Upper lobe of right lung (tissue), 1 donor: ENCODE data around the gene TRMT10B. TPM values are rescaled to one million over a fixed set of nuclear protein-coding genes. Genes with fewer than 3 reads are reported as not detected.

Experiments
- ATAC-seq: fragments of 200-7000 bp; cut with Tn5 transposase; one replicate; pipeline ENCODE4 v1.9.1; 2020; ENCODE audit warnings: mild to moderate bottlenecking, moderate library complexity
- DNase-seq: peaks from one replicate; pipeline ENCODE4 v3.0.0-alpha.2; 2020
- H3K27ac ChIP-seq: fragments of 200-600 bp; one replicate; pipeline ENCODE4 v1.8.0; 2022
- H3K27me3 ChIP-seq: fragments of 200-600 bp; one replicate; pipeline ENCODE4 v1.8.0; 2022; ENCODE audit warnings: mild to moderate bottlenecking
- H3K36me3 ChIP-seq: fragments of 200-600 bp; one replicate; pipeline ENCODE4 v1.8.0; 2022
- H3K4me1 ChIP-seq: fragments of 200-600 bp; one replicate; pipeline ENCODE4 v1.8.0; 2022
- H3K4me3 ChIP-seq: fragments of 200-600 bp; one replicate; pipeline ENCODE4 v1.8.0; 2022; ENCODE audit warnings: mild to moderate bottlenecking
- H3K9me3 ChIP-seq: fragments of 200-600 bp; one replicate; pipeline ENCODE4 v1.8.0; 2022
- CTCF ChIP-seq: fragments of 200-600 bp; IDR thresholded peaks from one replicate; pipeline ENCODE4 v1.8.0; 2022; ENCODE audit warnings: antibody characterized with exemption
- intact Hi-C: fragments of 100-400 bp; cut with DNase I; formaldehyde crosslinking; loops from one replicate; pipeline ENCODE4 v1.11.0; 2022
- long read RNA-seq: library from polyadenylated mRNA; unstranded; transcript quantifications from one replicate; pipeline ENCODE4 v2.0.0, GENCODE V29; 2021
- total RNA-seq: library from RNA; stranded (reverse); fragmentation: NEBNext Ultra II Directional; extraction: Animal tissue kit (Norgen Biotek cat#: 25700); gene quantifications from one replicate; pipeline ENCODE4 v1.2.1, GENCODE V29; 2021
- donor health status: DM: no; HTN: yes; CAD: no; lungs with severe emphysema.

TRMT10B gene
- 11.8 TPM for total RNA-seq
- long read RNA-seq, partial matches to known transcripts = 1 of 54 reads
- long read RNA-seq, other reads (novel, unspliced or antisense) = 48 of 54 reads

GRCh38 chr9:37753489-37754190, at the start of gene TRMT10B:
TSS of gene TRMT10B (plus strand) at chr9:37753805. CDS start at chr9:37761932, 8,127 bp downstream.
- TF ChIP-seq CTCF = no peak
- Histone ChIP-seq H3K27ac (peak within 1 kb of the TSS; percentile 88), H3K27me3 (no peaks in the 10 kb centered on the region), H3K4me1 (peaks cover 9% of the 10 kb centered on the region), H3K9me3 (no peaks in the 10 kb centered on the region), H3K36me3 (no peaks in the 10 kb centered on the region), H3K4me3 (peak within 1 kb of the TSS; percentile 65)
- DNase-seq (peak; percentile 88), ATAC-seq (peak; percentile 96)
- intact Hi-C loops = no loop called here

- ATAC-seq = no peak
- no peak for DNase-seq
- H3K27me3 ChIP-seq = peaks cover 10% of the 10 kb centered on the region
- H3K9me3 ChIP-seq = no peaks in the 10 kb centered on the region
- no peak overlapping the region for H3K4me3 ChIP-seq
- no peaks in the 10 kb centered on the region for H3K36me3 ChIP-seq
- H3K4me1 ChIP-seq = no peaks in the 10 kb centered on the region
- intact Hi-C loops = no loop called here
- H3K27ac ChIP-seq = no peak overlapping the region
- TF ChIP-seq CTCF = no peak
Measured at GRCh38 chr9:37705787-37706186, 47.8 kb upstream of the TRMT10B start.

GRCh38 chr9:37706290-37706689, 47.3 kb upstream of the TRMT10B start:
- TF ChIP-seq CTCF = no peak
- DNase-seq (no peak), ATAC-seq (no peak)
- H3K36me3 ChIP-seq = no peaks in the 10 kb centered on the region
- H3K27ac ChIP-seq = no peak overlapping the region
- no peak overlapping the region for H3K4me3 ChIP-seq
- H3K4me1 ChIP-seq = no peaks in the 10 kb centered on the region
- H3K27me3 ChIP-seq = peaks cover 10% of the 10 kb centered on the region
- H3K9me3 ChIP-seq = no peaks in the 10 kb centered on the region
- intact Hi-C loops = no loop called here

GRCh38 chr9:37707748-37708147, 45.9 kb upstream of the TRMT10B start:
- TF ChIP-seq CTCF = no peak
- no peaks in the 10 kb centered on the region for H3K36me3 ChIP-seq
- DNase-seq = no peak
- H3K4me3 ChIP-seq = no peak overlapping the region
- no peak for ATAC-seq
- H3K27me3 ChIP-seq = peaks cover 10% of the 10 kb centered on the region
- H3K27ac ChIP-seq = no peak overlapping the region
- intact Hi-C loops = no loop called here
- no peaks in the 10 kb centered on the region for H3K4me1 ChIP-seq
- H3K9me3 ChIP-seq = no peaks in the 10 kb centered on the region

- Histone ChIP-seq H3K4me3 (no peak overlapping the region), H3K36me3 (no peaks in the 10 kb centered on the region), H3K27ac (no peak overlapping the region), H3K9me3 (no peaks in the 10 kb centered on the region), H3K27me3 (peaks cover 10% of the 10 kb centered on the region), H3K4me1 (no peaks in the 10 kb centered on the region)
- intact Hi-C loops = no loop called here
- TF ChIP-seq CTCF = no peak
- DNase-seq = no peak
- no peak for ATAC-seq
Measured at GRCh38 chr9:37710046-37710445, 43.6 kb upstream of the TRMT10B start.

GRCh38 chr9:37715260-37715659, 38.3 kb upstream of the TRMT10B start:
- no peak overlapping the region for H3K27ac ChIP-seq
- H3K4me1 ChIP-seq = no peaks in the 10 kb centered on the region
- H3K27me3 ChIP-seq = no peaks in the 10 kb centered on the region
- H3K4me3 ChIP-seq = no peak overlapping the region
- TF ChIP-seq CTCF = no peak
- intact Hi-C loops = no loop called here
- no peaks in the 10 kb centered on the region for H3K9me3 ChIP-seq
- DNase-seq (no peak), ATAC-seq (no peak)
- no peaks in the 10 kb centered on the region for H3K36me3 ChIP-seq
